Activated B cell treated with CpG ODN at 0.5 μM for 24 hours (primary cell): ENCODE data around the gene SLC25A51. TPM values are rescaled to one million over a fixed set of nuclear protein-coding genes. Genes with fewer than 3 reads are reported as not detected.

ENCODE experiments used
- ATAC-seq: fragments of 200-7000 bp; cut with Tn5 transposase; one replicate; pipeline ENCODE4 v1.10.0; 2021; ENCODE audit warnings: low read depth, mild to moderate bottlenecking, moderate library complexity
- CTCF ChIA-PET: fragments of 350-600 bp; sonication (Branson Sonifier 250); formaldehyde crosslinking; loops from one replicate; lab custom pipeline; 2021; ENCODE audit warnings: antibody characterized with exemption; lab: Charles Lee
- POLR2A ChIA-PET: fragments of 350-600 bp; sonication (Branson Sonifier 250); formaldehyde crosslinking; loops from one replicate; lab custom pipeline; 2021; ENCODE audit warnings: antibody characterized with exemption; lab: Charles Lee
- DNase-seq: peaks from one replicate; pipeline ENCODE4 v3.0.0; 2022
- H3K27ac Mint-ChIP-seq: one replicate; pipeline ENCODE4 v1.8.0; 2020; ENCODE audit warnings: mixed read lengths
- H3K27me3 Mint-ChIP-seq: one replicate; pipeline ENCODE4 v1.8.0; 2021; ENCODE audit warnings: mixed read lengths
- H3K36me3 Mint-ChIP-seq: one replicate; pipeline ENCODE4 v1.8.0; 2021; ENCODE audit warnings: low read depth, mixed read lengths
- H3K4me1 Mint-ChIP-seq: one replicate; pipeline ENCODE4 v1.8.0; 2021; ENCODE audit warnings: mixed read lengths
- H3K4me3 Mint-ChIP-seq: one replicate; pipeline ENCODE4 v1.8.0; 2020; ENCODE audit warnings: mild to moderate bottlenecking, mixed read lengths
- H3K9me3 Mint-ChIP-seq: one replicate; pipeline ENCODE4 v1.8.0; 2020; ENCODE audit warnings: mixed read lengths
- intact Hi-C: fragments of 100-400 bp; cut with micrococcal nuclease; formaldehyde crosslinking; loops from one replicate; pipeline ENCODE4 v1.15.1; 2024
- total RNA-seq: library from RNA; stranded (reverse); gene quantifications from 2 replicates; pipeline ENCODE4 v1.2.3, GENCODE V29; 2022
- TF ChIP-seq, protein P1 (sequence below): fragments of 200-600 bp; IDR thresholded peaks from one replicate; pipeline ENCODE4 v1.8.0; 2022; ENCODE audit warnings: antibody characterized with exemption, mild to moderate bottlenecking

SLC25A51 gene
- total RNA-seq, 1 donor from 2014 or later = 33.9 TPM

DNA sequence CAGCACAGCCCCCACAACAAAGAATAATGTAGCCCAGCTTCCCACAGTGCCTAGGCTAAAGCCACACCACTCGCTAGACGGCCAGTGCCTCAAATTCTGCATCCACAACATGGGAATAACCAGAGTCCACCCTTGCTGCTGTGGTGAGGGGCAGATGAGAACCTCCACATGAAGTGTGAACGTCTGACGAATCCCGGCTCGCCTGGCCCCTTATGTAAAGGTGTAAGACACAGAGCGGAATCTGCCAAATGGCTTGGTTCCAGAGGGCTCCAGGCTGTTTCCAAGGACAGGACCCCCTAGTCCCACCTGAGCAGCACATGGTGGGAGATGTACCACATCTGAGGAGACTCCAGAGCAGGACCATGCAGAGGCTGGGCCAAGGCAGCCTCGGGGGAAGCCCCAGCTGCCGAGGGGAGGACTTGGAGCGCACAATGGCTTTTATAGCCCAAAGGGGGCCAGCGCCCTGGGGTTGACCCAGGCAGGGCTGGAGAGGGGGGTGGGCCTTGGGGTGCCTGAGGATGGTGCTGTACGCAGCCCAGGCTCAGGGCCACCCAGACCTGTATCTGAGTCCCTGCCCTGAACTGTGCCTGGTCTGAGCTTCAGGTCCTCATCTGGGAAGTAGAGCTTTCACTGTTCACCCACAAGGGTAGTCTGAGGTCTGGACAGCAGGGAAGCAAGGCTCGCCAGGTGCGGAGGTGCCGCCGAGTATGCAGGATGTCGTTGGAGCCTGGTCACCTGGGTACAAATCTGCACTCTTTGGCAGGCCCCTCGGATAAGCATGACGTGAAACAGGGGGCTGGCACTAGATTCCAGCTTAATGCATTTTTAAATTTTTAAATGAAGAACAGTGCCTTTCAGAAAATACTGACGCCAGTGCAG, 24.9 kb upstream of the SLC25A51 start:
- Mint-ChIP-seq H3K27ac (no peak overlapping the region), H3K4me3 (no peak overlapping the region), H3K9me3 (peaks cover 3% of the 10 kb centered on the region), H3K4me1 (no peaks in the 10 kb centered on the region), H3K27me3 (peaks cover 3% of the 10 kb centered on the region), H3K36me3 (no peaks in the 10 kb centered on the region)
- ATAC-seq (no peak), DNase-seq (no peak)
- ChIA-PET POLR2A (no interaction called here), CTCF (no interaction called here)
- TF ChIP-seq, protein P1, sequence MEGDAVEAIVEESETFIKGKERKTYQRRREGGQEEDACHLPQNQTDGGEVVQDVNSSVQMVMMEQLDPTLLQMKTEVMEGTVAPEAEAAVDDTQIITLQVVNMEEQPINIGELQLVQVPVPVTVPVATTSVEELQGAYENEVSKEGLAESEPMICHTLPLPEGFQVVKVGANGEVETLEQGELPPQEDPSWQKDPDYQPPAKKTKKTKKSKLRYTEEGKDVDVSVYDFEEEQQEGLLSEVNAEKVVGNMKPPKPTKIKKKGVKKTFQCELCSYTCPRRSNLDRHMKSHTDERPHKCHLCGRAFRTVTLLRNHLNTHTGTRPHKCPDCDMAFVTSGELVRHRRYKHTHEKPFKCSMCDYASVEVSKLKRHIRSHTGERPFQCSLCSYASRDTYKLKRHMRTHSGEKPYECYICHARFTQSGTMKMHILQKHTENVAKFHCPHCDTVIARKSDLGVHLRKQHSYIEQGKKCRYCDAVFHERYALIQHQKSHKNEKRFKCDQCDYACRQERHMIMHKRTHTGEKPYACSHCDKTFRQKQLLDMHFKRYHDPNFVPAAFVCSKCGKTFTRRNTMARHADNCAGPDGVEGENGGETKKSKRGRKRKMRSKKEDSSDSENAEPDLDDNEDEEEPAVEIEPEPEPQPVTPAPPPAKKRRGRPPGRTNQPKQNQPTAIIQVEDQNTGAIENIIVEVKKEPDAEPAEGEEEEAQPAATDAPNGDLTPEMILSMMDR = no peak
- intact Hi-C loops = no loop called here

DNA sequence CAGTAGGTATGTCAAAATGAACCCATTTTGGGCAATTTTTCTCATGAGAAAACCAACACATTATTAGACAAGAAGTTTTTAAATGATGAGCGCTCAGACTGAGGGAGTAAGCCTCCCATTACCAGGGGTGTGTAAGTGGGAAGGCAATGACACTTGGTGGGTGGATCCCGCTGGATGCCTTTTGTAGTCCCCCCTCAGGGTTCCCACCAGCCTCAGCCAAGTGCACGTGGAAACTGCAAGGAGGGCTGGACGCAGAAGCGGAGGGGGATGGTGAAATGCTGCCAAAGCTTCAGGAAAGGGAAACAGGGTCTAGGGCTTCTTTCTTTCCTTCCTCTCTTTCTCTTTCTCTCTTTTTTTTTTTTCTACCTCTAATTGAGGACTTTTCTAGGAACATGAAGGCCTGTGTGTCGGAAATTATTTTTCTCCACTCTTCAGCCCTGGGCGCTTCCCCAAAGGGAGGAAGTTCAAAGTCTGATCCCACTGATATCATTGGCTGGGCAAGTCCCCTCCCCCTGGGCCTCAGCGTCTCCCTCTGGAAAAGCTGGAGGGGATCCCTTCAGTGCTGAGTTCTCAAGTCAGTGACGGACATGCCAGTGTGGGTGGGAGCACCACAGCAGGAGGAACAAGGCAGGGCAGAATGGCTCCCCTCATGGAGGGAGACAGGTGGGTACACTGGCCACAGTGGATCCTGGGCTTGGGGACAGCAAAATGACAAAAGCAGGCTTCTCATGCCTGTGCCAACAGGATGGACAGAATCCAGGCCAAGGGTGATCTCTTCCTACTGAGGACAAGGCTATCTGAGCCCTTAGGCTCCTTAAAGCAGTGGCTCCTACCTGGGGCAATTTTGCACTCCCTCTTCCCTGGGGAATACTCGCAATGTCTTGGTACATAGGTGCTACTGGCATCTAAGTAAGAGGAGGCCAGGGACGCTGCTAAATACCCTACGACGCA, 23.9 kb upstream of the SLC25A51 start:
- peaks cover 3% of the 10 kb centered on the region for H3K27me3 Mint-ChIP-seq
- ChIA-PET POLR2A (no interaction called here), CTCF (no interaction called here)
- no peaks in the 10 kb centered on the region for H3K4me1 Mint-ChIP-seq
- H3K27ac Mint-ChIP-seq = no peak overlapping the region
- ATAC-seq (no peak), DNase-seq (no peak)
- TF ChIP-seq, protein P1 = no peak
- peaks cover 3% of the 10 kb centered on the region for H3K9me3 Mint-ChIP-seq
- intact Hi-C loops = no loop called here
- no peak overlapping the region for H3K4me3 Mint-ChIP-seq
- H3K36me3 Mint-ChIP-seq = no peaks in the 10 kb centered on the region

DNA sequence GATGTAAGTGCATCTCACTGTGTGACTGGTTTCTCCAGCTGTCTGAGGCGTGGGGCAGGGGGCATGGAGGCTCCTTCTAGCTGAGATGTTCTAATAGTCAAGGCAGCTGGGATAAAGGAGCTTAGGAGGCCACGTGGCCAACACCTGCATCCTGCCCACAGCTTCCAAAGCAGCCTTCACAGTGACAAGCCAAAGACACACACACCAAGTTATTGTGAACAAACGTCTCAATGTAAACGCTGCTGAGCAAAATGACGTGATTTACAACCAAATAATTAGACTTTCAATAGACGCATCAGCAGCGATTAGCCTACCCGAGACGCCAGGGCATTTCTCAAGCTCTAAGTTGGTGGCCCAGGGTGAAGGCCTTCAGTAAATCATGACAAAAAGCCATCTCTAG, 23.2 kb upstream of the SLC25A51 start:
- H3K27me3 Mint-ChIP-seq = peaks cover 3% of the 10 kb centered on the region
- no peak for ATAC-seq
- H3K36me3 Mint-ChIP-seq = no peaks in the 10 kb centered on the region
- POLR2A ChIA-PET = no interaction called here
- no peak overlapping the region for H3K27ac Mint-ChIP-seq
- intact Hi-C loops = no loop called here
- no peaks in the 10 kb centered on the region for H3K4me1 Mint-ChIP-seq
- DNase-seq = no peak
- TF ChIP-seq, protein P1 = no peak
- H3K4me3 Mint-ChIP-seq = no peak overlapping the region
- H3K9me3 Mint-ChIP-seq = peaks cover 3% of the 10 kb centered on the region
- CTCF ChIA-PET = no interaction called here

DNA sequence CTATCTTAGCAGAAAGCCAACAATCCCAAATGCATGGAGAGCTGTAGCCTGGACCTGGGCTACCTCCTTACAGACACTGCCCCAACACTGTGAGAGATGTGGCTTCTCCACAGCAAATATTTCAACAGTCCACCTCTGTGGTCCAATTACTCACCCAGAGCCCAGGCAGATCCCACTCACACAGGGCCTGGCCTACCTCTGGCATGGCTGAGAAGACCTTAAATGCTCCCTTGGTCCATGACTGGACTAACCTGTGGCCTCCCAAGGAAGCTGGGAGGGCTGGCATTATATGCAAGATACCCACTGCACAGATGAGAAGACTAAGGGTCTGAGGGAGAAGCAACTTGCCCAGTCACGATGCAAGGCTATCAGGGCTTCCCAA, 22.8 kb upstream of the SLC25A51 start:
- peaks cover 3% of the 10 kb centered on the region for H3K27me3 Mint-ChIP-seq
- POLR2A ChIA-PET = no interaction called here
- no peak for ATAC-seq
- H3K36me3 Mint-ChIP-seq = no peaks in the 10 kb centered on the region
- intact Hi-C loops = no loop called here
- peaks cover 3% of the 10 kb centered on the region for H3K9me3 Mint-ChIP-seq
- TF ChIP-seq, protein P1 = no peak
- H3K27ac Mint-ChIP-seq = no peak overlapping the region
- H3K4me3 Mint-ChIP-seq = no peak overlapping the region
- CTCF ChIA-PET = interaction anchor here (1.5 kb wide), 1 partner anchor 9 kb away, joined by 3 read pairs; no protein-coding TSS in a partner anchor
- no peaks in the 10 kb centered on the region for H3K4me1 Mint-ChIP-seq
- DNase-seq = no peak
